B cell (primary cell): ENCODE data around the gene DGKQ.
A peak's percentile ranks its signal among the peaks of the same experiment; 100 is the strongest.

ENCODE experiments used
- CTCF ChIP-seq: fragments of 200-600 bp; IDR thresholded peaks from one replicate; pipeline ENCODE4 v1.8.0; 2022; ENCODE audit warnings: antibody characterized with exemption, mild to moderate bottlenecking
- EZH2 ChIP-seq: IDR thresholded peaks from 2 replicates; pipeline ENCODE4 v1.6.1; 2012; ENCODE audit warnings: borderline replicate concordance, low read depth, mild to moderate bottlenecking, moderate library complexity, low read length; ENCODE audit not compliant: insufficient read depth, poor library complexity, severe bottlenecking

- peak; percentile 82 for TF ChIP-seq CTCF
- TF ChIP-seq EZH2 = no peak
Measured at GRCh38 chr4:986879-987623, 13.7 kb upstream of the DGKQ start, which contains the start of gene IDUA.
